Hepatocyte (in vitro differentiated cells): Measurements from ENCODE around the gene GPC3.

ENCODE experiments used
- EZH2phosphoT487 ChIP-seq: fragments of 200-600 bp; sonication (generic); IDR thresholded peaks from one replicate; pipeline ENCODE4 v1.6.1; 2018; ENCODE audit warnings: antibody characterized with exemption, mild to moderate bottlenecking, low read depth, moderate library complexity; ENCODE audit not compliant: unreplicated experiment, severe bottlenecking
- TF ChIP-seq, protein P1 (sequence below): fragments of 200-600 bp; sonication (generic); IDR thresholded peaks from 2 replicates; pipeline ENCODE4 v1.5.1; 2016; ENCODE audit warnings: antibody characterized with exemption, mild to moderate bottlenecking; ENCODE audit not compliant: poor library complexity

DNA sequence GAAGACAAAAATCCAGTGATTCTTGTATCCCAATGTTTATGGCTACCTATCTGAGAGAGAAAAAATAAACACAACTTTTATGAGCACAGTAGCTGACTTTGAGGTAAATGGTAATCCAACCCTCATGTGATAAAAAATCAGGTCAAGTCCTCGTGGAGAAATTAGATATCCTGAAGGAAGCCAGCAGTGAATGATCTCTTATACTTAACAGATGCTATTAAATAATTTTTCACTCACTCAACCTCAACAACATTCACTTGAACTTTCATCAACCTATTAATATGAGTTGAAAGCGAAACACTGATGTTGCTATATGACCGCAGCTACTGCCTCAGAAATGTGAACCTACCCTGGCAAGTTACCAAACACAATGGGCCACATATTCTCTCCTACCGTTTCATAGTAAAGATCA, 105.4 kb downstream of the GPC3 start:
- TF ChIP-seq, protein P1, sequence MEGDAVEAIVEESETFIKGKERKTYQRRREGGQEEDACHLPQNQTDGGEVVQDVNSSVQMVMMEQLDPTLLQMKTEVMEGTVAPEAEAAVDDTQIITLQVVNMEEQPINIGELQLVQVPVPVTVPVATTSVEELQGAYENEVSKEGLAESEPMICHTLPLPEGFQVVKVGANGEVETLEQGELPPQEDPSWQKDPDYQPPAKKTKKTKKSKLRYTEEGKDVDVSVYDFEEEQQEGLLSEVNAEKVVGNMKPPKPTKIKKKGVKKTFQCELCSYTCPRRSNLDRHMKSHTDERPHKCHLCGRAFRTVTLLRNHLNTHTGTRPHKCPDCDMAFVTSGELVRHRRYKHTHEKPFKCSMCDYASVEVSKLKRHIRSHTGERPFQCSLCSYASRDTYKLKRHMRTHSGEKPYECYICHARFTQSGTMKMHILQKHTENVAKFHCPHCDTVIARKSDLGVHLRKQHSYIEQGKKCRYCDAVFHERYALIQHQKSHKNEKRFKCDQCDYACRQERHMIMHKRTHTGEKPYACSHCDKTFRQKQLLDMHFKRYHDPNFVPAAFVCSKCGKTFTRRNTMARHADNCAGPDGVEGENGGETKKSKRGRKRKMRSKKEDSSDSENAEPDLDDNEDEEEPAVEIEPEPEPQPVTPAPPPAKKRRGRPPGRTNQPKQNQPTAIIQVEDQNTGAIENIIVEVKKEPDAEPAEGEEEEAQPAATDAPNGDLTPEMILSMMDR, result no peak
- TF ChIP-seq EZH2phosphoT487, result no peak
